Osteoblast (primary cell): Measurements from ENCODE around the gene BCAN. TPM values are rescaled to one million over a fixed set of nuclear protein-coding genes. Genes with fewer than 3 reads are reported as not detected.

Experiments
- DNase-seq: peaks from one replicate; pipeline ENCODE4 v3.0.0; 2011; ENCODE audit warnings: low spot score, mixed read lengths; ENCODE audit not compliant: insufficient read length; ENCODE audit errors: missing footprints
- H2AFZ ChIP-seq: 2 replicates; pipeline ENCODE4 v1.6.0; 2011; ENCODE audit warnings: mild to moderate bottlenecking, low read length
- H3K27ac ChIP-seq: 2 replicates; pipeline ENCODE4 v1.5.1; 2011; ENCODE audit warnings: mild to moderate bottlenecking, low read depth, low read length, moderate library complexity
- H3K27me3 ChIP-seq: 2 replicates; pipeline ENCODE4 v1.6.0; 2012; ENCODE audit warnings: mild to moderate bottlenecking, control low read depth, inconsistent platforms, low read length, moderate library complexity; ENCODE audit not compliant: insufficient read depth
- H3K36me3 ChIP-seq: 2 replicates; pipeline ENCODE4 v1.5.1; 2011; ENCODE audit warnings: mild to moderate bottlenecking, low read length, control low read depth, moderate library complexity; ENCODE audit not compliant: insufficient read depth
- H3K4me1 ChIP-seq: 2 replicates; pipeline ENCODE4 v1.5.1; 2011; ENCODE audit warnings: mild to moderate bottlenecking, low read length, control low read depth, moderate library complexity; ENCODE audit not compliant: insufficient read depth
- H3K4me2 ChIP-seq: 2 replicates; pipeline ENCODE4 v1.6.0; 2011; ENCODE audit warnings: mild to moderate bottlenecking, low read length; ENCODE audit not compliant: insufficient read depth
- H3K4me3 ChIP-seq: fragments of 200-600 bp; sonication (generic); 3 replicates; pipeline ENCODE4 v1.5.1; 2012; ENCODE audit warnings: mild to moderate bottlenecking, low read length, inconsistent platforms; ENCODE audit not compliant: insufficient read depth
- H3K79me2 ChIP-seq: 2 replicates; pipeline ENCODE4 v1.6.0; 2012; ENCODE audit warnings: mild to moderate bottlenecking, low read length, control low read depth, inconsistent platforms; ENCODE audit not compliant: insufficient read depth
- H3K9me3 ChIP-seq: 2 replicates; pipeline ENCODE4 v1.5.1; 2011; ENCODE audit warnings: low read depth, low read length, control low read depth
- H4K20me1 ChIP-seq: 2 replicates; pipeline ENCODE4 v1.6.0; 2012; ENCODE audit warnings: mild to moderate bottlenecking, low read length, control low read depth; ENCODE audit not compliant: insufficient read depth
- CTCF ChIP-seq: IDR thresholded peaks from 2 replicates; pipeline ENCODE4 v1.5.1; 2011; ENCODE audit warnings: mild to moderate bottlenecking, low read depth, low read length, moderate library complexity; ENCODE audit errors: extremely low read depth
- total RNA-seq: library from RNA; depleted of rRNA; stranded (reverse); fragments of >200 nt; gene quantifications from 2 replicates; pipeline ENCODE4 v1.2.3, GENCODE V29; 2012

BCAN gene
- total RNA-seq, 1 donor: not detected

GRCh38 chr1:156667968-156668709 is 26.2 kb downstream of the BCAN start:
- DNase-seq: peak; percentile 54
- no peaks in the 10 kb centered on the region for H3K27me3 ChIP-seq
- no peak overlapping the region for H2AFZ ChIP-seq
- H3K9me3 ChIP-seq: no peaks in the 10 kb centered on the region
- H3K4me1 ChIP-seq: peaks cover 17% of the 10 kb centered on the region
- no peak overlapping the region for H3K27ac ChIP-seq
- H3K36me3 ChIP-seq: no peaks in the 10 kb centered on the region
- H3K4me2 ChIP-seq: no peak overlapping the region
- H4K20me1 ChIP-seq: no peaks in the 10 kb centered on the region
- TF ChIP-seq CTCF: no peak
- H3K4me3 ChIP-seq: no peak overlapping the region
- H3K79me2 ChIP-seq: no peaks in the 10 kb centered on the region

- H3K27me3 ChIP-seq: no peaks in the 10 kb centered on the region
- peaks cover 14% of the 10 kb centered on the region for H3K4me1 ChIP-seq
- H3K4me3 ChIP-seq: no peak overlapping the region
- TF ChIP-seq CTCF: no peak
- H3K27ac ChIP-seq: no peak overlapping the region
- H4K20me1 ChIP-seq: no peaks in the 10 kb centered on the region
- no peak overlapping the region for H2AFZ ChIP-seq
- no peak overlapping the region for H3K4me2 ChIP-seq
- H3K79me2 ChIP-seq: no peaks in the 10 kb centered on the region
- no peaks in the 10 kb centered on the region for H3K36me3 ChIP-seq
- no peaks in the 10 kb centered on the region for H3K9me3 ChIP-seq
- peak; percentile 47 for DNase-seq
Observed at GRCh38 chr1:156668801-156669637, 27.1 kb downstream of the BCAN start.

- H3K79me2 ChIP-seq: no peaks in the 10 kb centered on the region
- no peaks in the 10 kb centered on the region for H3K36me3 ChIP-seq
- no peak for TF ChIP-seq CTCF
- peak; percentile 19 for DNase-seq
- no peaks in the 10 kb centered on the region for H4K20me1 ChIP-seq
- H3K27ac ChIP-seq: no peak overlapping the region
- no peak overlapping the region for H3K4me3 ChIP-seq
- peaks cover 6% of the 10 kb centered on the region for H3K4me1 ChIP-seq
- no peaks in the 10 kb centered on the region for H3K9me3 ChIP-seq
- no peaks in the 10 kb centered on the region for H3K27me3 ChIP-seq
- no peak overlapping the region for H2AFZ ChIP-seq
- no peak overlapping the region for H3K4me2 ChIP-seq
Observed at GRCh38 chr1:156669794-156670193, 27.9 kb downstream of the BCAN start.

- H3K36me3 ChIP-seq: no peaks in the 10 kb centered on the region
- H3K9me3 ChIP-seq: no peaks in the 10 kb centered on the region
- H3K27ac ChIP-seq: no peak overlapping the region
- no peak overlapping the region for H3K4me3 ChIP-seq
- no peak overlapping the region for H3K4me2 ChIP-seq
- peaks cover 6% of the 10 kb centered on the region for H3K4me1 ChIP-seq
- TF ChIP-seq CTCF: no peak
- no peak overlapping the region for H2AFZ ChIP-seq
- no peaks in the 10 kb centered on the region for H3K27me3 ChIP-seq
- DNase-seq: peak; percentile 54
- H3K79me2 ChIP-seq: no peaks in the 10 kb centered on the region
- H4K20me1 ChIP-seq: no peaks in the 10 kb centered on the region
Observed at GRCh38 chr1:156670359-156670758, 28.4 kb downstream of the BCAN start.
